Neural cell (in vitro differentiated cells): ENCODE results near the gene DAAM2.

Experiments
- CTCF ChIP-seq: fragments of 450-650 bp; IDR thresholded peaks from 2 replicates; pipeline ENCODE4 v1.5.1; 2014; ENCODE audit warnings: antibody characterized with exemption, mild to moderate bottlenecking, moderate library complexity; ENCODE audit not compliant: poor library complexity, severe bottlenecking
- EP300 ChIP-seq: fragments of 450-650 bp; conservative IDR thresholded peaks from 2 replicates; pipeline ENCODE4 v1.6.1; 2014; ENCODE audit warnings: antibody characterized with exemption, mild to moderate bottlenecking, moderate library complexity; ENCODE audit not compliant: poor library complexity, severe bottlenecking
- EZH2 ChIP-seq: fragments of 200-600, 300-800 bp; shearing (Covaris generic), sonication (generic); IDR thresholded peaks from 2 replicates; pipeline ENCODE4 v1.6.1; 2014; ENCODE audit warnings: antibody characterized with exemption, low read length, borderline replicate concordance, mild to moderate bottlenecking; ENCODE audit not compliant: insufficient read depth, poor library complexity, severe bottlenecking
- POLR2AphosphoS5 ChIP-seq: IDR thresholded peaks from 2 replicates; pipeline ENCODE4 v1.6.1; 2012
- RAD21 ChIP-seq: fragments of 450-650 bp; conservative IDR thresholded peaks from 2 replicates; pipeline ENCODE4 v1.6.1; 2014; ENCODE audit warnings: antibody characterized with exemption, mild to moderate bottlenecking, moderate library complexity
- REST ChIP-seq: IDR thresholded peaks from 2 replicates; pipeline ENCODE4 v1.6.1; 2012; ENCODE audit warnings: borderline replicate concordance
- SMC3 ChIP-seq: fragments of 450-650 bp; conservative IDR thresholded peaks from 2 replicates; pipeline ENCODE4 v1.6.1; 2014; ENCODE audit warnings: antibody characterized with exemption, mild to moderate bottlenecking, moderate library complexity; ENCODE audit not compliant: poor library complexity
- TAF1 ChIP-seq: IDR thresholded peaks from 2 replicates; pipeline ENCODE4 v1.6.1; 2012; ENCODE audit warnings: low read depth

- TF ChIP-seq CTCF (no peak), EZH2 (no peak), RAD21 (no peak), SMC3 (no peak), EP300 (no peak), POLR2AphosphoS5 (no peak), TAF1 (no peak), REST (no peak)
These were observed 42.1 kb downstream of the DAAM2 start for GRCh38 chr6:39834278-39834677.
